AG04450 (cell line): Measurements from ENCODE around the gene FAM120B. TPM values are rescaled to one million over a fixed set of nuclear protein-coding genes. Genes with fewer than 3 reads are reported as not detected.
"Not testable (repeated sequence)": the region's sequence is repeated elsewhere in the genome, so short reads cannot be mapped to it uniquely, and the experiment has no call there.

Experiments used
- CTCF ChIA-PET: fragments of 300-600, 350-600 bp; formaldehyde crosslinking; extraction: SDS; loops from one replicate; lab custom pipeline; 2022; ENCODE audit warnings: antibody characterized with exemption, inconsistent platforms; lab: Charles Lee
- POLR2A ChIA-PET: fragments of 350-600 bp; formaldehyde crosslinking; extraction: SDS; loops from one replicate; lab custom pipeline; 2021; ENCODE audit warnings: antibody characterized with exemption, inconsistent platforms; lab: Yijun Ruan, JAX
- DNase-seq: peaks from one replicate; pipeline ENCODE4 v3.0.0-alpha.2; 2011; ENCODE audit warnings: low read depth, low spot score
- H3K27ac ChIP-seq: one replicate; pipeline ENCODE4 v1.5.1; 2012; ENCODE audit warnings: low read depth, low read length, control low read depth
- H3K27me3 ChIP-seq: one replicate; pipeline ENCODE4 v1.6.0; 2012; ENCODE audit warnings: low read length; ENCODE audit not compliant: control insufficient read depth, insufficient read depth
- H3K4me3 ChIP-seq: 2 replicates; pipeline ENCODE4 v1.5.1; 2011; ENCODE audit warnings: mild to moderate bottlenecking, low read depth, low read length, control low read depth
- H3K9me3 ChIP-seq: 2 replicates; pipeline ENCODE4 v1.5.1; 2012; ENCODE audit warnings: low read length; ENCODE audit not compliant: control insufficient read depth, insufficient read depth
- CTCF ChIP-seq: IDR thresholded peaks from 2 replicates; pipeline ENCODE4 v1.5.1; 2011; ENCODE audit warnings: low read depth, low read length, control low read depth, inconsistent platforms
- polyA plus RNA-seq: library from polyadenylated mRNA; depleted of rRNA; stranded (reverse); fragments of >200 nt; gene quantifications from 2 replicates; pipeline ENCODE4 v1.2.3, GENCODE V29; 2011

Gene FAM120B
- polyA plus RNA-seq, 1 experiment: 13.9 TPM

- no peak overlapping the region for H3K4me3 ChIP-seq
- DNase-seq: no peak
- no peaks in the 10 kb centered on the region for H3K27me3 ChIP-seq
- no peak for TF ChIP-seq CTCF
- CTCF ChIA-PET: no interaction called here
- POLR2A ChIA-PET: no interaction called here
- no peak overlapping the region for H3K27ac ChIP-seq
- no peaks in the 10 kb centered on the region for H3K9me3 ChIP-seq
Observed at GRCh38 chr6:170344631-170345576, 38.3 kb downstream of the FAM120B start.

DNA sequence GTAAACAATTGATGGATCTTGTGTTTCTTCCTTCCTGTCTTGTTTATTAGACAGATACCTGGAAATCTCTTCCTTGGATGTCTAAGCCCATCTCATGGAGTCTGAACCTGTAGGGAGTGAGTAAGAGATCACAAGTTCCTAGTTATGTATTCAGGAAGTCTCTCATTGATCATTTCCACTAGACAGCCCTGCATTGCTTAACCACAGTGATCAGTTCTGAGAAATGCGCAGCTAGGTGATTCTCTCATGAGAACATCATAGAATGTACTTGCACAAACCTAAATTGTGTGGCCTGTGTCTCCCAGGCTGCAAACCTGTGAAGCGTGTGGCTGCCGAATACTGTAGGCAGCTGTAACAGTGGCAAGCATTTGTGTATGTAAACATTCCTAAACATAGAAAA is 39.1 kb downstream of the FAM120B start:
- ChIA-PET CTCF (no interaction called here), POLR2A (no interaction called here)
- no peak for DNase-seq
- Histone ChIP-seq H3K27ac (no peak overlapping the region), H3K27me3 (no peaks in the 10 kb centered on the region), H3K4me3 (no peak overlapping the region), H3K9me3 (peaks cover 7% of the 10 kb centered on the region)
- TF ChIP-seq CTCF: no peak

- TF ChIP-seq CTCF: no peak
- CTCF ChIA-PET: interaction anchor here (0.6 kb wide), 1 partner anchor 174 kb away, joined by 4 read pairs; no protein-coding TSS in a partner anchor
- peaks cover 9% of the 10 kb centered on the region for H3K9me3 ChIP-seq
- no peak overlapping the region for H3K27ac ChIP-seq
- POLR2A ChIA-PET: no interaction called here
- no peaks in the 10 kb centered on the region for H3K27me3 ChIP-seq
- H3K4me3 ChIP-seq: no peak overlapping the region
- DNase-seq: no peak
Observed at GRCh38 chr6:170346649-170347048, 40.1 kb downstream of the FAM120B start.

DNA sequence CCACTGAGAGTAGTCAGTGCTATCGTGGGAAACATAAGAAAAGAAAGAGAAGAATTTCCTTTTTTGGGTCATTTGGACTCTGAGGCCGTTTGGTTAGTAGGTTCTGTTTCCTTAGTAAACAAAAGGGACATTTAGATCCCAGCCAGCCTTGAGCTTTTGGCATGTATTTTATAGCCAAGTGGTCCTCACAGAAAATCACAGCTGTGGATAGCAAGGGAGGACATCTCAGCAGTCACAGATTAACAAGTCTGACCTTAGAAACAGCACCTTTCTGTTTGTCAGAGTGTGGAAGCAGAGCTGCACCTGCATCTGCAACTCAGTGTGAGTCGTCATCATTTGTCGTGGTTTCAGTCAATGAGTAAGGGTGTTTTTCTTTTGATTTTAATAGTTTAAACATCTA is 40.5 kb downstream of the FAM120B start:
- Histone ChIP-seq H3K9me3 (peaks cover 9% of the 10 kb centered on the region), H3K27ac (no peak overlapping the region), H3K27me3 (no peaks in the 10 kb centered on the region), H3K4me3 (no peak overlapping the region)
- no peak for DNase-seq
- no peak for TF ChIP-seq CTCF
- CTCF ChIA-PET: interaction anchor here (0.6 kb wide), 1 partner anchor 174 kb away, joined by 4 read pairs; no protein-coding TSS in a partner anchor
- POLR2A ChIA-PET: no interaction called here

DNA sequence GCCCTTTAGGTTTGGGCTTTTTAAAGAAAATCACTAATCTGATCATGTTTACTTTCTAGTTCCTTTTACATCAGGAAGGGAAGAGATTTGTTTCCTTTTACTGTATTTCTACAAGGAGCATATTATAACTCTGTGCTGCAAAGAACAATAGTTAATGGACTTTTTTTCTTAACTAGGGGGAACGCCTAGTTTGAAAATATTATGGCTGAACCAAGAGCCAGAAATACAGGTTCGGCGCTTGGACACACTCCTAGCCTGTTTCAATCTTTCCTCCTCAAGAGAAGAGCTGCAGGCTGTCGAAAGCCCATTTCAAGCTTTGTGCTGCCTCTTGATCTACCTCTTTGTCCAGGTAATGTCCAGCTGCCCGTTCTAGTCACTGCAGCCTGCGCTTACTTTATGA is 41.4 kb downstream of the FAM120B start:
- TF ChIP-seq CTCF: no peak
- ChIA-PET POLR2A (no interaction called here), CTCF (no interaction called here)
- Histone ChIP-seq H3K9me3 (peaks cover 9% of the 10 kb centered on the region), H3K27ac (no peak overlapping the region), H3K4me3 (no peak overlapping the region), H3K27me3 (no peaks in the 10 kb centered on the region)
- DNase-seq: no peak

- DNase-seq, H3K27ac ChIP-seq, H3K4me3 ChIP-seq, H3K27me3 ChIP-seq, POLR2A ChIA-PET, H3K9me3 ChIP-seq, CTCF ChIA-PET: not testable (repeated sequence)
Observed at GRCh38 chr6:170351456-170351855, 44.9 kb downstream of the FAM120B start.

GRCh38 chr6:170355190-170355589 is 48.6 kb downstream of the FAM120B start:
- H3K27me3 ChIP-seq, H3K9me3 ChIP-seq, H3K27ac ChIP-seq, DNase-seq, CTCF ChIA-PET, H3K4me3 ChIP-seq, POLR2A ChIA-PET: not testable (repeated sequence)
